NB4 (cell line): ENCODE measurements around the gene HSD17B2.

Experiments
- DNase-seq: peaks from one replicate; pipeline ENCODE4 v3.0.0; 2010; ENCODE audit warnings: low read depth
- H3K4me3 ChIP-seq: one replicate; pipeline ENCODE4 v1.5.1; 2011; ENCODE audit warnings: mild to moderate bottlenecking, low read depth, low read length, moderate library complexity
- MYC ChIP-seq: IDR thresholded peaks from 2 replicates; pipeline ENCODE4 v1.6.1; 2011; ENCODE audit warnings: low read depth, low read length
- POLR2A ChIP-seq: IDR thresholded peaks from 2 replicates; pipeline ENCODE4 v1.6.1; 2011; ENCODE audit warnings: mild to moderate bottlenecking; ENCODE audit not compliant: insufficient read length; ENCODE audit errors: extremely low read depth
- TF ChIP-seq, protein P1 (sequence below): IDR thresholded peaks from 2 replicates; pipeline ENCODE4 v1.6.1; 2011; ENCODE audit warnings: low read depth, low read length
- TF ChIP-seq, protein P2 (sequence below): IDR thresholded peaks from one replicate; pipeline ENCODE4 v1.5.1; 2012; ENCODE audit warnings: low read depth, low read length

The HSD17B2 gene

DNA sequence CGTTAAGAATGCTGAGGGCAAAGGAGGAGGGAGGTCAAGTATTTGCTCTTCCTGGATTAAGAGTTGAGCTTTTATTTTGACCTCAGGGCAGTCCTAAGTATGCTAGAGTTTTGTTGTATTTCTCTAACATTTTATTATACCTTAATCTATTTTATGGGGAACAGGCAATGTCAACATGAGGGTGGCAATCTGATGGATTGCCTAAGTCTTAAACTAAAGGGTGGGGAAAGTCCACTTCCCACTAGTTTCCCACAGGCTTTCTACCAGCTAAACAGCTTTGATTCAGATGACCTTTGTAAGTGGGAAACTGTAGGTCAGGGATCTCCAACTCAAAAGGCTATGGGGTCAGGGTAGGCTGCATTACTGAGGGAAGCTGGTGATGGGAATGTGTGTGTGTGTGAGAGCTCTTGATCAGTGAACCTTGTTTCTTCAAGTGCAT is 24.9 kb downstream of the HSD17B2 start:
- TF ChIP-seq, protein P1, sequence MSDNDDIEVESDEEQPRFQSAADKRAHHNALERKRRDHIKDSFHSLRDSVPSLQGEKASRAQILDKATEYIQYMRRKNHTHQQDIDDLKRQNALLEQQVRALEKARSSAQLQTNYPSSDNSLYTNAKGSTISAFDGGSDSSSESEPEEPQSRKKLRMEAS: no peak
- TF ChIP-seq, protein P2, sequence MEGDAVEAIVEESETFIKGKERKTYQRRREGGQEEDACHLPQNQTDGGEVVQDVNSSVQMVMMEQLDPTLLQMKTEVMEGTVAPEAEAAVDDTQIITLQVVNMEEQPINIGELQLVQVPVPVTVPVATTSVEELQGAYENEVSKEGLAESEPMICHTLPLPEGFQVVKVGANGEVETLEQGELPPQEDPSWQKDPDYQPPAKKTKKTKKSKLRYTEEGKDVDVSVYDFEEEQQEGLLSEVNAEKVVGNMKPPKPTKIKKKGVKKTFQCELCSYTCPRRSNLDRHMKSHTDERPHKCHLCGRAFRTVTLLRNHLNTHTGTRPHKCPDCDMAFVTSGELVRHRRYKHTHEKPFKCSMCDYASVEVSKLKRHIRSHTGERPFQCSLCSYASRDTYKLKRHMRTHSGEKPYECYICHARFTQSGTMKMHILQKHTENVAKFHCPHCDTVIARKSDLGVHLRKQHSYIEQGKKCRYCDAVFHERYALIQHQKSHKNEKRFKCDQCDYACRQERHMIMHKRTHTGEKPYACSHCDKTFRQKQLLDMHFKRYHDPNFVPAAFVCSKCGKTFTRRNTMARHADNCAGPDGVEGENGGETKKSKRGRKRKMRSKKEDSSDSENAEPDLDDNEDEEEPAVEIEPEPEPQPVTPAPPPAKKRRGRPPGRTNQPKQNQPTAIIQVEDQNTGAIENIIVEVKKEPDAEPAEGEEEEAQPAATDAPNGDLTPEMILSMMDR: peak; percentile 0
- no peak overlapping the region for H3K4me3 ChIP-seq
- DNase-seq: no peak

DNA sequence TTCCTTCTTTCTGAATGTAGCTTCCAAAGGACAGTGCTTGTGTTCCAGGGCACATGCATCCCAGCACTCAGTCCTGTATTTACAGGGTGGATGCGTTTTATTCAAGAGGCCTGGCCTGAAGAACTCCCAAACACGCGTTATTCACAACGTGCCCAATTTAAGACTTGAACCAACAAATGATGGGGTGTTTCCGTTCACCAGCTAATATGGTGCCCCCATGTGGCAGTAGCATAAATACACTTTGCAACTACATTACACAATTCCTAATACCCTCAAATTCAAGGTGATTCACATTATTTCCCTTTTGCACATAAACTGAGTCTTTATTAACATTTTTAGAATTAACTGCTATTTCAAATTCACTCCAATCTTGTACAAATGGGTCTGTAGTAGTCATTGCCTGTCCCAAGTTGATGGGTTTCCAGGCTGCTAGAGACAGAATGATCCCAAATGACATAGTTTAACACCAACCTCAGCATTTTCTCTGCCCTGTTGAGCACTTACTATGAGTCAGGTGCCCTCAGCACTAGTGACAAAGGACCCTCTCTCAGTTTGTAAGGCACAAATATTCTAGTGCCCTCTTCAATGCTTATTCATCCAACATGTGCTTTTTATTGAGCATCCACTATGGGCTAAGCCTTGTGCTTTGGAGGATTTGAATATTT is 26.9 kb downstream of the HSD17B2 start:
- H3K4me3 ChIP-seq: no peak overlapping the region
- TF ChIP-seq POLR2A: no peak
- TF ChIP-seq, protein P1: 0 out of 2 replicates have a peak, but pooled peaks have one; percentile 23
- TF ChIP-seq, protein P2: peak; percentile 65
- DNase-seq: peak; percentile 63

GRCh38 chr16:82062645-82063058 is 27.6 kb downstream of the HSD17B2 start:
- peak; percentile 43 for DNase-seq
- TF ChIP-seq POLR2A: no peak
- TF ChIP-seq, protein P2: no peak
- TF ChIP-seq, protein P1: no peak
- TF ChIP-seq MYC: no peak
- H3K4me3 ChIP-seq: no peak overlapping the region

GRCh38 chr16:82063456-82064082 is 28.5 kb downstream of the HSD17B2 start:
- TF ChIP-seq POLR2A: no peak
- no peak for TF ChIP-seq MYC
- TF ChIP-seq, protein P1: no peak
- TF ChIP-seq, protein P2: no peak
- no peak overlapping the region for H3K4me3 ChIP-seq
- no peak for DNase-seq

DNA sequence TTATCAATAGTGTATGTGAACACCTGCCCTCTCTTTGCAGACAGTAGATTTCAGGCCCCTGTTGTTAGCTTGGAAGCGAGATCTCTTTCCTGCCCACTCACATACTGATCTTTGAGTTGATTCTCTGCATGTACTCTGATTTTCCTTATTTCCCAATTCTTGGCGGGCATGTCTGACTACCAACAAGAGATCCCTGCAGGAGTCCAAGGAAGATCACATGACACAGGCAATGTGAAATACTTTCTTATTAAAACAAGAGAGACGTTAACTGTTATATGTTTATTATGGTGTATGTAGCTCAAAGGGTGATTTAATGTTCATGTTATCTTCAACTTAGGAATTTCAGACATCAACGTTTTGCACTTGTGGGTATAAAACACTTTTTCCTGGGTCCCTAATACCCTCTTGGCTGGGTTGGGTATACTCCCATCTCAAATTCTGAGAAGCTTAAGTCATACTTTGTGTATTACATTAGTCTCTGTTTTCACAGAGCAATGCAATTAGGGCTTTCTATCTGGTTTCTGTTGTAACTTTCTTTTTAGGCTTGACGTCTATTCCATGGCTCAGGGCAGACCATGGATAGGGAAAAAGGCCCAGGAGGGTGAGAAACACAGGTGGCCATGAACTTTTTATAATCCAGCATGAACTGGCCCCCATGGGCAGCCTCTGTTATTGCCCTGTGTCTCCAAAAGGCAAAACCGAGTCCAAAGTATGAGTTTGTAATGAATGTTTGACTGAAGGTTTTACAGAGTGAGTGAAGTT is 32.2 kb downstream of the HSD17B2 start:
- no peak for DNase-seq
- no peak for TF ChIP-seq POLR2A
- TF ChIP-seq, protein P1: no peak
- TF ChIP-seq, protein P2: no peak
- TF ChIP-seq MYC: no peak

More for the DNA sequence above, 32.2 kb downstream of the HSD17B2 start:
- no peak overlapping the region for H3K4me3 ChIP-seq
